Colon (tissue), 2 donors: Measurements from ENCODE around the gene TFAP2E.

Experiments
- FAIRE-seq: peaks from 2 replicates; lab custom pipeline; 2012; peaks lifted over from hg19 to GRCh38; lab: Jason Lieb, UNC
- donor health status: control.
- donor health status: control.

Gene TFAP2E

DNA sequence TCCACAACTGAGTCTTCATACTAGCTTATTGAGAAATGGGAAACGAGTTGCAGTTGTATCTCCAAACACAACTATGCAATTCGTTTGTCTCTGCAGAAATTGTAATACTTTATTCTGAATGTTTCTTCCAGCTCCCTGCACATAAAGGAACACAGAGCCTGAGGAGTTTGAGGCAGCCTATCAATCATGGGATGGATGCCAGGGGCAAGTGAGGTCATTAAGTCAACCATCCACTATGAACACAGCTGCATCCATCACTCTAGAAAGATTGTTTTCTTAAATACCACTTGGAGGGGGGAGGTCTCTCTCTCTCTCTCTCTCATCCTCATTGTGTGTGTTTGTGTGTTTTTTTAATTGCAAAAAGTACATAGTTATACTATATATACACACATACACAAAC is 71.1 kb downstream of the TFAP2E start:
- FAIRE-seq = no peak
